HEK293 (cell line): ENCODE results near the gene RAE1.

Experiments
- CTCF ChIP-seq: fragments of 450-650 bp; formaldehyde crosslinking; IDR thresholded peaks from 2 replicates; pipeline ENCODE4 v1.5.1; 2016; ENCODE audit warnings: missing biosample characterization, missing genetic modification characterization
- KLF10 ChIP-seq: fragments of 450-650 bp; IDR thresholded peaks from 2 replicates; pipeline ENCODE4 v1.5.1; 2018; ENCODE audit warnings: missing biosample characterization, mild to moderate bottlenecking, missing genetic modification characterization
- ZBTB20 ChIP-seq: fragments of 450-650 bp; formaldehyde crosslinking; IDR thresholded peaks from 2 replicates; pipeline ENCODE4 v1.5.1; 2016; ENCODE audit warnings: missing biosample characterization, missing genetic modification characterization
- ZNF549 ChIP-seq: fragments of 450-650 bp; IDR thresholded peaks from 2 replicates; pipeline ENCODE4 v1.5.1; 2018; ENCODE audit warnings: missing biosample characterization, missing genetic modification characterization, mild to moderate bottlenecking, inconsistent platforms, moderate library complexity
- ZNF654 ChIP-seq: fragments of 450-650 bp; formaldehyde crosslinking; IDR thresholded peaks from 2 replicates; pipeline ENCODE4 v1.5.1; 2016; ENCODE audit warnings: low read depth, missing biosample characterization, missing genetic modification characterization

- TF ChIP-seq CTCF (tag by site-specific recombination) (no peak), ZNF654 (no peak), ZBTB20 (tag by site-specific recombination) (no peak), ZNF549 (tag by site-specific recombination) (no peak), KLF10 (tag by site-specific recombination) (no peak)
These were observed 24.7 kb downstream of the RAE1 start for GRCh38 chr20:57375652-57376230.
